Esophagus muscularis mucosa (tissue), 3 donors: ENCODE results near the gene KRTAP4-3.

Experiments
- POLR2A ChIP-seq: fragments of 450-650 bp; IDR thresholded peaks from one replicate; pipeline ENCODE4 v1.6.1; 2017; ENCODE audit warnings: antibody characterized with exemption, moderate library complexity, mild to moderate bottlenecking, low read depth
- TF ChIP-seq, protein P1 (sequence below), 3 experiments: fragments of 200-600 bp in 2 of 3; fragments of 450-650 bp in 1 of 3; sonication (generic) in 2 of 3; IDR thresholded peaks; one replicate each; pipeline ENCODE4 v1.5.1; 2017 to 2019; ENCODE audit warnings: antibody characterized with exemption in 3 of 3, mild to moderate bottlenecking in 2 of 3, moderate library complexity in 1 of 3

DNA sequence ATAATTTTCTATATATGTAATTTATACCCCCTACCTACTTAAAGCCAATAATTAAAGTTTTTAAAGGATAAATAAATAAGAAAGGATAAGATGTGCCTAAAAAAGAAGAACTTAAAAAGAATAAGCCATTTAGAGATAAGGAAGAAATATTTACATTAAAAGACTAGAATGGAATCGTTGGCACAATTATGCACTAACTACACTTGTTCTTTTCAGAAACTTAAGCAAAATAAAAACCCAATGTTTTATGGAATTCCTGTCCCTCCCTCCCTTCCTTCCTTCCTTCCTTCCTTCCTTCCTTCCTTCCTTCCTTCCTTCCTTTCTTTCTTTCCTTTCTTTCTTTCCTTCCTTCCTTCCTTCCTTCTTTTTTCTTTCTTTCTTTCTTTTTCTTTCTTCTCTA lies 23.2 kb downstream of the KRTAP4-3 start:
- no peak for TF ChIP-seq POLR2A
- TF ChIP-seq, protein P1, sequence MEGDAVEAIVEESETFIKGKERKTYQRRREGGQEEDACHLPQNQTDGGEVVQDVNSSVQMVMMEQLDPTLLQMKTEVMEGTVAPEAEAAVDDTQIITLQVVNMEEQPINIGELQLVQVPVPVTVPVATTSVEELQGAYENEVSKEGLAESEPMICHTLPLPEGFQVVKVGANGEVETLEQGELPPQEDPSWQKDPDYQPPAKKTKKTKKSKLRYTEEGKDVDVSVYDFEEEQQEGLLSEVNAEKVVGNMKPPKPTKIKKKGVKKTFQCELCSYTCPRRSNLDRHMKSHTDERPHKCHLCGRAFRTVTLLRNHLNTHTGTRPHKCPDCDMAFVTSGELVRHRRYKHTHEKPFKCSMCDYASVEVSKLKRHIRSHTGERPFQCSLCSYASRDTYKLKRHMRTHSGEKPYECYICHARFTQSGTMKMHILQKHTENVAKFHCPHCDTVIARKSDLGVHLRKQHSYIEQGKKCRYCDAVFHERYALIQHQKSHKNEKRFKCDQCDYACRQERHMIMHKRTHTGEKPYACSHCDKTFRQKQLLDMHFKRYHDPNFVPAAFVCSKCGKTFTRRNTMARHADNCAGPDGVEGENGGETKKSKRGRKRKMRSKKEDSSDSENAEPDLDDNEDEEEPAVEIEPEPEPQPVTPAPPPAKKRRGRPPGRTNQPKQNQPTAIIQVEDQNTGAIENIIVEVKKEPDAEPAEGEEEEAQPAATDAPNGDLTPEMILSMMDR (IDR thresholded peaks at IDR 0.05): no peak
